ENCODE data around the gene CHMP5. TPM values are rescaled to one million over a fixed set of nuclear protein-coding genes. Genes with fewer than 3 reads are reported as not detected.

CHMP5 gene
- total RNA-seq, 4 donors from 2014 or later: 48.0 to 77.2 (median 65.2) TPM

DNA sequence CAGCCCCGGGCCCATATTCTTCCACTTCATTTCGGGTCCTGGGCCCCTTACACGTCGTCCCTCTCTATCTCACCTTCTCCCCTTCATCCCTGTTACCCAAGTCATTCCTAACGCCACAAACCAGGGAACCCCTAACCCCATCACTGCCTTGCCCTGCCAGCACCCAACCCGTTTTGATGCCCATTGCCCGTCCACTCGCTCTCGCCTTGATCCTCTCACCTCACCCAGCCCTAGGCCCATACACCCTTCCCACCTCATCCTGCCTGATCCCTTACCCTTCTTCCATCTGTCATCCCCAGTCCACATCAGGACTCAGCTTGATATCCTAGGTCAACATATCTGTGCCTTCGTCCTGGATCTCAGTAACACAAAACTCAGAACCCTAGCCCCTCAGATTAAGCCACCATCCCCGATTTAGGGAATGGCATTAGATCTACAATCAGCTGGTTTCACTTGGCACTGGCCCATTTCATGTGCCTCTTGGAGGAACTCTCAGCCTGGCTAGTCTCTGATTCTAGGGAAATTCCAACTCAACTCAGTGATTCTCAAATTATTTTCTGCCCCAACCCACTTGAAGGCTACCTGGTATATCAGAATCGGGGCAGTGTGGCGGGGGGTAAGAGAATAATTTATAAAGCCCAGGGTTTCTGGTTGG, 489 bp downstream of the CHMP5 start:
- TF ChIP-seq POLR2A (IDR thresholded peaks at IDR 0.05; ENCODE audit: low read depth) (no peak), POLR2AphosphoS5 (IDR thresholded peaks at IDR 0.05) (no peak), EP300 (IDR thresholded peaks at IDR 0.05) (peak; percentile 4)
- TF ChIP-seq, protein P1, sequence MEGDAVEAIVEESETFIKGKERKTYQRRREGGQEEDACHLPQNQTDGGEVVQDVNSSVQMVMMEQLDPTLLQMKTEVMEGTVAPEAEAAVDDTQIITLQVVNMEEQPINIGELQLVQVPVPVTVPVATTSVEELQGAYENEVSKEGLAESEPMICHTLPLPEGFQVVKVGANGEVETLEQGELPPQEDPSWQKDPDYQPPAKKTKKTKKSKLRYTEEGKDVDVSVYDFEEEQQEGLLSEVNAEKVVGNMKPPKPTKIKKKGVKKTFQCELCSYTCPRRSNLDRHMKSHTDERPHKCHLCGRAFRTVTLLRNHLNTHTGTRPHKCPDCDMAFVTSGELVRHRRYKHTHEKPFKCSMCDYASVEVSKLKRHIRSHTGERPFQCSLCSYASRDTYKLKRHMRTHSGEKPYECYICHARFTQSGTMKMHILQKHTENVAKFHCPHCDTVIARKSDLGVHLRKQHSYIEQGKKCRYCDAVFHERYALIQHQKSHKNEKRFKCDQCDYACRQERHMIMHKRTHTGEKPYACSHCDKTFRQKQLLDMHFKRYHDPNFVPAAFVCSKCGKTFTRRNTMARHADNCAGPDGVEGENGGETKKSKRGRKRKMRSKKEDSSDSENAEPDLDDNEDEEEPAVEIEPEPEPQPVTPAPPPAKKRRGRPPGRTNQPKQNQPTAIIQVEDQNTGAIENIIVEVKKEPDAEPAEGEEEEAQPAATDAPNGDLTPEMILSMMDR (IDR thresholded peaks at IDR 0.05): no peak
- peaks cover 20 to 67% (median 52%) of the 10 kb centered on the region in 4 donors for H3K36me3 ChIP-seq
- WGBS: 25% methylated on average over 12 of the region's 13 CpGs
- H3K4me3 ChIP-seq: peak overlapping the region; percentile 71 to 90 (median 86)
- peak overlapping the region; percentile 91 to 95 (median 92) for H3K27ac ChIP-seq (replicated peaks in 1 of 4)
- no peaks in the 10 kb centered on the region for H3K27me3 ChIP-seq
- H3K9me3 ChIP-seq: no peaks in the 10 kb centered on the region
- DNase-seq (ENCODE audit: extremely low spot score): no peak
- intact Hi-C loops (cut with DNase I): loop anchor here (10.0 kb wide), 1 partner anchor 881 kb away; the partner anchor contains the start of gene ACO1
- H3K4me1 ChIP-seq: peaks cover 21 to 46% (median 34%) of the 10 kb centered on the region in 4 donors

DNA sequence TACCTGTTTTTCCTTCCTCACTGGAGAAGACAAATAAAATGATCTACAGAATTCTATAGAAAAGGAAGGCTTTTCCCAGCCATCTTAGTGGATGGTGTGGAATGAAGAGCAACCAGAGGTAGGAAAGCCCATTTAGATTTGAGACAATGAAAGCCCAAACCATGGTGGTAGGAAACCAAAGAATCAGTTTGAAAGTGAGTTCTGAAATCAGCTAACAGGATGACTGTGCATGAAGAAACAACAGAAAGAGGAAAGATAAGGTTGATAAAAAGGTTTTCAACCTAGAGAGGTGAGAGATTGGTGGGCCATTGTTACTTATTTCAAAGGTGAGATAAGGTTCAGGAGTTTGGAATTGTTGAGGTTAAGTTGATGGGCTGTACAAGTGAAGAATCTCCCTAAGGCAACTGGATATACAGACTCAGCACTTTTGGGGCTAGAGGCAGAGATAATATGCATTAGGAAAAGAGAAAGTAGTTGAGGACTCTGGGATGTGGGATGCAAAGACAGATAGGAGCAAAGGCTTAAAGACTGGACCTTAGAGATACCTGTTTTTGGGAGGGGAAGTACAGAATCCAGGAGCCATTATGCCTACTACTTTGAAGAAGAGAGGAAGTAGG, 2.4 kb downstream of the CHMP5 start:
- no peak overlapping the region for H3K4me3 ChIP-seq
- H3K4me1 ChIP-seq: peaks cover 21 to 40% (median 29%) of the 10 kb centered on the region in 4 donors
- intact Hi-C loops (cut with DNase I): loop anchor here (10.0 kb wide), 1 partner anchor 882 kb away; the partner anchor contains the start of gene ACO1
- H3K9me3 ChIP-seq: no peaks in the 10 kb centered on the region
- TF ChIP-seq EP300 (IDR thresholded peaks at IDR 0.05): no peak
- TF ChIP-seq, protein P1 (IDR thresholded peaks at IDR 0.05): no peak
- no peak for TF ChIP-seq POLR2AphosphoS5 (IDR thresholded peaks at IDR 0.05)
- no peak for TF ChIP-seq POLR2A (IDR thresholded peaks at IDR 0.05; ENCODE audit: low read depth)
- no peak overlapping the region for H3K27ac ChIP-seq (replicated peaks in 1 of 4)
- no peaks in the 10 kb centered on the region for H3K27me3 ChIP-seq
- H3K36me3 ChIP-seq: peaks cover 16 to 67% (median 52%) of the 10 kb centered on the region in 4 donors
- no peak for DNase-seq (ENCODE audit: extremely low spot score)

DNA sequence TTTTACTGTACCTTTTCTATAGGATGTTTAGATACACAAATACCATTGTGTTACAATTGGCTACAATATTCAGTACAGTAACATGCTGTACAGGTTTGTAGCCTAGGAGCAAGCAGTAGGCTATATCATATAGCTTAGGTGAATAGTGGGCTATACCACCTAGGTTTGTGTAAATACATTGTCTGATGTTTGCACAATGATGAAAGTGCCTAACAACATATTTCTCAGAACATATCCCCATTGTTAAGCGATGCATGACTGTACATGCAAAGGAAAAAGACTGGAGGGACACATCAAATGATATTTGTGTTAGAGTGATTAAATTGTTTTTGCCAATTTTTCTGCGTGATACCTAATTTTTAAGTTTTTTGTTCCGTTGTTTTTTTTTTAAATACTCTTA, 5.3 kb downstream of the CHMP5 start:
- peaks cover 26 to 93% (median 78%) of the 10 kb centered on the region in 4 donors for H3K36me3 ChIP-seq
- 96% methylated on average over 3 of the region's 3 CpGs for WGBS
- TF ChIP-seq, protein P1 (IDR thresholded peaks at IDR 0.05): no peak
- TF ChIP-seq EP300 (IDR thresholded peaks at IDR 0.05) (no peak), POLR2A (IDR thresholded peaks at IDR 0.05; ENCODE audit: low read depth) (no peak), POLR2AphosphoS5 (IDR thresholded peaks at IDR 0.05) (no peak)
- no peaks in the 10 kb centered on the region for H3K27me3 ChIP-seq
- DNase-seq (ENCODE audit: extremely low spot score): no peak
- H3K27ac ChIP-seq (replicated peaks in 1 of 4): no peak overlapping the region
- peaks cover 11 to 23% (median 16%) of the 10 kb centered on the region in 4 donors for H3K4me1 ChIP-seq
- intact Hi-C loops (cut with DNase I): no loop called here
- H3K9me3 ChIP-seq: no peaks in the 10 kb centered on the region
- H3K4me3 ChIP-seq: no peak overlapping the region

DNA sequence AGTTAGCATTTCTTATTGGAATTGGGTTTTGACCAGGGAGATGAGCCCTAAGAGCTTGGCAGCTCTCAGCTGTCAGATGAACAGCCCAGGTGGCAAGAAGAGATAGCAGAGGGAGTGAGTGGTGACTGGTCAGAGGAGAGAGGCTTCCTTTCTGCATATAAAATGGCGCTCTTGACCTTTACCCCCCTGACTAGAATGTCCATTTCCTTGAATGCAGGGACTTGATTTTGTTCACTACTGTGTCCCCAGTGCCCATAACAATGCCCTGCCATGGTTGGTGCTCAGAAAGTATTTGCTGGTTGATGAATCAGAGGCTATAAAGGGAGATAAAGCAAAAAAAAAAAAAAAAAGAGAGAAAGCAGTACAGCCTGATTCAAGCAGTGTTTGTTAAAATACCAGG, 7.2 kb downstream of the CHMP5 start:
- no peak overlapping the region for H3K4me3 ChIP-seq
- H3K4me1 ChIP-seq: peaks cover 0 to 4% (median 0%) of the 10 kb centered on the region in 4 donors
- no peaks in the 10 kb centered on the region for H3K27me3 ChIP-seq
- intact Hi-C loops (cut with DNase I): no loop called here
- H3K9me3 ChIP-seq: no peaks in the 10 kb centered on the region
- no peak overlapping the region for H3K27ac ChIP-seq (replicated peaks in 1 of 4)
- H3K36me3 ChIP-seq: peaks cover 43 to 100% (median 92%) of the 10 kb centered on the region in 4 donors
- TF ChIP-seq, protein P1 (IDR thresholded peaks at IDR 0.05): no peak
- TF ChIP-seq POLR2AphosphoS5 (IDR thresholded peaks at IDR 0.05) (no peak), EP300 (IDR thresholded peaks at IDR 0.05) (no peak), POLR2A (IDR thresholded peaks at IDR 0.05; ENCODE audit: low read depth) (no peak)
- DNase-seq (ENCODE audit: extremely low spot score): no peak
- WGBS: 94% methylated on average over 1 of the region's 1 CpG

Data from esophagus muscularis mucosa (tissue), 4 donors.